ENCODE measurements around the gene TAB3.

Gene TAB3

DNA sequence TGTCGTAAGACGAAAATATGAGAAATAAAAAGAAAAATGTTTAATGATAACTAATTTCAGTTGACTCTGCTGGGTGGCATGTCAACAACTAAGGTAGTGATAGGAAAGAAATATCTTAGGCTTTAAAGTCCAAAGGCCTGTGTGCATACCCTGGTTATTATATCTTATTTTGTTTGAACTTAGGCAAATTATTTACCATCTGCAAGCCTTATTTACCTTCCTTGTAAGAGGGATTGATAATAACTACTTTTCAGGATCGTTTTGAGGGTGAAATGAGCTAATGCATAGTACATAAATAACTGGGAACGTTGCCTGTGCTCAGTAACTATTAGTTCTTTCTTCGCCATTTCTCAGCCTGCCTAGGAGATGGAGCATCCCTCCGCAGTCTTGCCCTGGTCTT lies 41.6 kb upstream of the TAB3 start:
- Histone ChIP-seq H3K9ac (no peak overlapping the region), H3K36me3 (ENCODE audit: insufficient read depth) (no peaks in the 10 kb centered on the region), H3K4me3 (IDR thresholded peaks at IDR 0.05; ENCODE audit: insufficient read depth, low read depth, low read length) (no peak overlapping the region), H2AFZ (ENCODE audit: low read depth) (no peak overlapping the region), H3K4me1 (ENCODE audit: low read depth, poor library complexity, severe bottlenecking) (no peaks in the 10 kb centered on the region), H3K27me3 (ENCODE audit: insufficient read depth, low read depth) (no peaks in the 10 kb centered on the region), H4K20me1 (ENCODE audit: insufficient read depth) (no peaks in the 10 kb centered on the region), H3K27ac (no peak overlapping the region), H3K4me2 (no peak overlapping the region), H3K79me2 (ENCODE audit: insufficient read depth, low read depth) (no peaks in the 10 kb centered on the region)
- TF ChIP-seq, protein P1, sequence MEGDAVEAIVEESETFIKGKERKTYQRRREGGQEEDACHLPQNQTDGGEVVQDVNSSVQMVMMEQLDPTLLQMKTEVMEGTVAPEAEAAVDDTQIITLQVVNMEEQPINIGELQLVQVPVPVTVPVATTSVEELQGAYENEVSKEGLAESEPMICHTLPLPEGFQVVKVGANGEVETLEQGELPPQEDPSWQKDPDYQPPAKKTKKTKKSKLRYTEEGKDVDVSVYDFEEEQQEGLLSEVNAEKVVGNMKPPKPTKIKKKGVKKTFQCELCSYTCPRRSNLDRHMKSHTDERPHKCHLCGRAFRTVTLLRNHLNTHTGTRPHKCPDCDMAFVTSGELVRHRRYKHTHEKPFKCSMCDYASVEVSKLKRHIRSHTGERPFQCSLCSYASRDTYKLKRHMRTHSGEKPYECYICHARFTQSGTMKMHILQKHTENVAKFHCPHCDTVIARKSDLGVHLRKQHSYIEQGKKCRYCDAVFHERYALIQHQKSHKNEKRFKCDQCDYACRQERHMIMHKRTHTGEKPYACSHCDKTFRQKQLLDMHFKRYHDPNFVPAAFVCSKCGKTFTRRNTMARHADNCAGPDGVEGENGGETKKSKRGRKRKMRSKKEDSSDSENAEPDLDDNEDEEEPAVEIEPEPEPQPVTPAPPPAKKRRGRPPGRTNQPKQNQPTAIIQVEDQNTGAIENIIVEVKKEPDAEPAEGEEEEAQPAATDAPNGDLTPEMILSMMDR (conservative IDR thresholded peaks at IDR 0.05; ENCODE audit: low read depth, low read length), result no peak

DNA sequence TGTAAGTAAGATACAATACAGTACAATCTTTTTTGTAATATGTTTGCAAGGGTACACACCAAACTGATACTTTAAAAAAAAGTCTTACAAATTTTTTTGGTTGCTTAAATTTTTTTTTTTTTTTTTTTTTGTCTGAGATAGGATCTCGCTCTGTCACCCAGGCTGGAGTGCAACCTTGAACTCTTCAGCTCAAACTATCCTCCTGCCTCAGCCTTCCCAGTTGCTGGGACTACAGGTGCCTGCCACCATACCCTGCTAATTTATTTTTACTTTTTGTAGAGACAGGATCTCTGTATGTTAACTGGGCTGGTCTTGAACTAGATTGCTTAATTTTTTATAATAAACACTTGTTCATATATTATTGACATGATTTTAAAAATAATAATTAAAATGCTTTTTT lies 41.1 kb upstream of the TAB3 start:
- H3K36me3 ChIP-seq (ENCODE audit: insufficient read depth), result no peaks in the 10 kb centered on the region
- H3K27ac ChIP-seq, result no peak overlapping the region
- H3K4me2 ChIP-seq, result no peak overlapping the region
- no peak overlapping the region for H3K9ac ChIP-seq
- no peaks in the 10 kb centered on the region for H3K27me3 ChIP-seq (ENCODE audit: insufficient read depth, low read depth)
- no peak overlapping the region for H2AFZ ChIP-seq (ENCODE audit: low read depth)
- H3K4me3 ChIP-seq (IDR thresholded peaks at IDR 0.05; ENCODE audit: insufficient read depth, low read depth, low read length), result no peak overlapping the region
- no peaks in the 10 kb centered on the region for H3K79me2 ChIP-seq (ENCODE audit: insufficient read depth, low read depth)
- no peaks in the 10 kb centered on the region for H4K20me1 ChIP-seq (ENCODE audit: insufficient read depth)
- TF ChIP-seq, protein P1 (conservative IDR thresholded peaks at IDR 0.05; ENCODE audit: low read depth, low read length), result no peak
- H3K4me1 ChIP-seq (ENCODE audit: low read depth, poor library complexity, severe bottlenecking), result no peaks in the 10 kb centered on the region

DNA sequence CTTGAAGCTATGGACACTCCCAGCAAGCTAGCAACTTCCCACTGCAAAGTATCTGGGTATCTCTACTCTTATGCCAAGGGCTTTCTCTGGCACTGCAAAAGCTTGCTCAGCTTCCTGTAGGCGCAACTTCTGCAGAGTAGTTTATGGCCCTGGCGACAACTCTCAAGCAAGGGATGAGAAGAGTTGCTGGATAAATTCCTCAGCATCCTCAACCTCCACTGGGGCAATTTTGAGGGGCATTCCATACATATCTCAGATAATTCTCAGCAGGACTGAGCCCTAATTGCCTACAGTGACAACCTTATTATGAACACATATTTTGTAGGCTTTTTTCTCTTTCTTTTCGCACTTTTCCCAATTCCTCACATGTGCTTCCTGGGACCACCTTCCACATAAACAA lies 31.2 kb upstream of the TAB3 start:
- Histone ChIP-seq H3K4me2 (no peak overlapping the region), H3K4me3 (IDR thresholded peaks at IDR 0.05; ENCODE audit: insufficient read depth, low read depth, low read length) (no peak overlapping the region), H3K27me3 (ENCODE audit: insufficient read depth, low read depth) (no peaks in the 10 kb centered on the region), H2AFZ (ENCODE audit: low read depth) (no peak overlapping the region), H4K20me1 (ENCODE audit: insufficient read depth) (no peaks in the 10 kb centered on the region), H3K79me2 (ENCODE audit: insufficient read depth, low read depth) (no peaks in the 10 kb centered on the region), H3K27ac (no peak overlapping the region), H3K4me1 (ENCODE audit: low read depth, poor library complexity, severe bottlenecking) (no peaks in the 10 kb centered on the region), H3K36me3 (ENCODE audit: insufficient read depth) (no peaks in the 10 kb centered on the region), H3K9ac (no peak overlapping the region)
- TF ChIP-seq, protein P1 (conservative IDR thresholded peaks at IDR 0.05; ENCODE audit: low read depth, low read length), result no peak

DNA sequence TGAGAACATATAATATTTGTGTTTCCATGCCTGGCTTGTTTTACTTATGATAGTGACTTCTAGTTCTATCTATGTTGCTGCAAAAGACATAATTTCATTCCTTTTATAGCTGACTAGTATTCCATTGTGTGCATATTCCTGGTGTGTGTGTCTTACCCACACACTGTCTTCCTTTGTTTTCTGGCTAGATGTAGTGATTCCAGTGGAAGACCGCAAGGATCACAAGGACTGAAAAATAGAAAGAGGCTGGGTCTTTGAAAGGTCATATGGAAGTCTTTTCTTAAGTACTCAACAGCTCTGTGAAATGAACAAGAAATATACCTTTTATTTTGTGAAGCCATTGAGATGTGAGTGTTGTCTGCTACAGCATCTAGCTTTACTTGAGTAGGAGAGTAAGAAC lies 29.4 kb upstream of the TAB3 start:
- Histone ChIP-seq H3K4me2 (no peak overlapping the region), H3K36me3 (ENCODE audit: insufficient read depth) (no peaks in the 10 kb centered on the region), H4K20me1 (ENCODE audit: insufficient read depth) (no peaks in the 10 kb centered on the region), H3K9ac (no peak overlapping the region), H3K79me2 (ENCODE audit: insufficient read depth, low read depth) (no peaks in the 10 kb centered on the region), H3K27me3 (ENCODE audit: insufficient read depth, low read depth) (no peaks in the 10 kb centered on the region), H3K27ac (no peak overlapping the region), H3K4me3 (IDR thresholded peaks at IDR 0.05; ENCODE audit: insufficient read depth, low read depth, low read length) (no peak overlapping the region), H2AFZ (ENCODE audit: low read depth) (no peak overlapping the region), H3K4me1 (ENCODE audit: low read depth, poor library complexity, severe bottlenecking) (no peaks in the 10 kb centered on the region)
- TF ChIP-seq, protein P1 (conservative IDR thresholded peaks at IDR 0.05; ENCODE audit: low read depth, low read length), result no peak

DNA sequence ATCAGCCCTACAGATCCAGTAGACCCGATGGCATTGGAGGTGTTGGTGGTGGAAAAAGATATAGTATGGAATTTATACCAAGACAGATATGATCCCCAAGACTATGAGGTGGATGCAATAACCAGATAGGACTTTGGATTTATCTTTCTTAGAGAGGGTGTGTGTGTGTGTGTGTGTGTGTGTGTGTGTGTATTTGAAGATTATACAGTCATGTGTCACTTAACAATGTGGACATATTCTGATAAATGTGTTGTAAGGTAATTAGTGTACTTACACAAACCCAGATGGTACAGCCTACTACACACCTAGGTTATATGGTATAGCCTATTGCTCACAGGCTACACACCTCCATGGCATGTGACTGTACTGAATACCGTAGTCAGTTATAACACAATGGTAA lies 24.4 kb upstream of the TAB3 start:
- Histone ChIP-seq H3K9ac (no peak overlapping the region), H3K4me1 (ENCODE audit: low read depth, poor library complexity, severe bottlenecking) (no peaks in the 10 kb centered on the region), H3K27me3 (ENCODE audit: insufficient read depth, low read depth) (no peaks in the 10 kb centered on the region), H3K79me2 (ENCODE audit: insufficient read depth, low read depth) (no peaks in the 10 kb centered on the region), H3K4me3 (IDR thresholded peaks at IDR 0.05; ENCODE audit: insufficient read depth, low read depth, low read length) (no peak overlapping the region), H3K27ac (no peak overlapping the region), H4K20me1 (ENCODE audit: insufficient read depth) (no peaks in the 10 kb centered on the region), H2AFZ (ENCODE audit: low read depth) (no peak overlapping the region), H3K36me3 (ENCODE audit: insufficient read depth) (no peaks in the 10 kb centered on the region), H3K4me2 (no peak overlapping the region)
- TF ChIP-seq, protein P1 (conservative IDR thresholded peaks at IDR 0.05; ENCODE audit: low read depth, low read length), result no peak
